ENCODE measurements around the gene MACC1.

Gene MACC1

GRCh38 chr7:20172736-20173334 is 44.3 kb downstream of the MACC1 start:
- FAIRE-seq: no peak

GRCh38 chr7:20170633-20171032 is 46.6 kb downstream of the MACC1 start:
- no peak for FAIRE-seq

DNA sequence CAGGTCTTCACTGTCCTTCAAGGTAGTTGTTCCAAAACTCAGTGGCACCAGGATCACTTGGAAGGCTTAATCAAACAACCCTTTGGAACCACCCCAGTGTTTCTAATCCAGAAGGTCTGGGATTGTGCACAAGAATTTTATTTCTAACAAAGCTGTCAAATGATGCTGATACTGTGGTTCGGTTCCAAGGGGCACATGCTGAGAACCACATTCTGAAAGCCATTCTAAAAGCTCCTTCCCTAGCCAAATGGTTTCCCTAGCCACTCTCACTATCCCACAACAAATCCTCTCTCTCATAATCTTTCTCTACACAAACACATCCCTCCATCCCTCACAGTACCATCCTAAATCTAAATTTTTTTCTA is 52.1 kb downstream of the MACC1 start:
- no peak for FAIRE-seq

- no peak for FAIRE-seq
Measured at GRCh38 chr7:20164425-20165145, 52.6 kb downstream of the MACC1 start.

DNA sequence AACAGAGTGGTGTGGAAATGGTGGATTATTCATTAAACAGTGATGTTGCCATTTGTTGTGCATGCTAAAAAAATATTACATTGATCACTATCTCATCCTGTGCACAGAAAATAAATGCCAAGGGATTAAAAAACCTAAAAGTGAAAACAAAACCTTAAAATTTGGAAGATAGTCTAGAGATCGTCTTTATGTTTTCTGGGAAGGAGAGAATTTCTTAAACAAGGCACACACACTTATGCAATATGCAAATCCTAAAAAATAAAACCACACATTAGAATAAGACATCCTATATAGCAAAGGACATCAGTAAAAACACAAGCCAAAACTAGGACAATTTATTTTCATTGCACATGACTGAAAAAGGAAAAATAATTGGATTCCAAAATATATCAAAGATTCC is 54.5 kb downstream of the MACC1 start:
- no peak for FAIRE-seq

GRCh38 chr7:20159226-20159747 is 57.9 kb downstream of the MACC1 start:
- FAIRE-seq: no peak

DNA sequence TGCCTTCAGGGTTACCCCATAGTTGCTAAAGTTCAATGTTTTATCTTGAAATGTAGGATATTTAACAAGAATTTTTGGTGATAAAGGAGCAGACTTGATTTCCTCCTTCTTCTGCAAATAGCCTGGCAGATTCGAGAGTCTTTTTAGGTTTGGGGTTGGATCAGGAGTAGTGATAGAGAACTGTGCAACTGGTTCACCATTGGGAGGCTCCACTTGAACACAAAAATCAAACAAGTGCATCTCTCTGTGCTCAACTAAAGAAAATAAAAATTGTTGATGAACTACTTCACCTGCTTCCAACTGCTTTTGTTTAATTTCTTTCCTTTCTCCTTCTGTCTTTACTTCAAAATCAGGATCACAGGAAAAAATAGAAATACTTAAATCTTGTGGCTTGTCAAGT is 58.5 kb downstream of the MACC1 start:
- FAIRE-seq: no peak

- FAIRE-seq: no peak
Measured at GRCh38 chr7:20157456-20157855, 59.7 kb downstream of the MACC1 start.

DNA sequence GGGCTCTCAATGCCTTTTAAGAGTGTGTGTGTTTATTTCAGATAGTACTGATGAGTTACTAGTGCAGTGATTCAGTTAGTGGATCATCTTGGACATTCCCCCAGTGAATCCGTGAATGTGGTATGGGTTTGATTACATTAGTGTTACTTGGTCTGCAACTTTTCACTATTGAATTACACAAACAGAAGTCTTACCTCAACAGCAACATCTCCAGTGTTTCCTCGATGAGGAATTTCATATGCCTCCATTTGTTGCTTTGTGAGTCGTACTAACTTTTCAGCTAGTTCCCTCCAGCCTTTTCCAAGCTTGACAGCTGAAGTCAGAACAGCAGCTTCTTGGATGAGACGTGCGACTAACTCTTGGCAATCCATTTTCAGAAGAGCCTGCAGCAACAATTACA is 63.2 kb downstream of the MACC1 start:
- no peak for FAIRE-seq

- no peak for FAIRE-seq
Measured at GRCh38 chr7:20153567-20153966, 63.6 kb downstream of the MACC1 start.

GRCh38 chr7:20152511-20152910 is 64.7 kb downstream of the MACC1 start:
- FAIRE-seq: no peak

DNA sequence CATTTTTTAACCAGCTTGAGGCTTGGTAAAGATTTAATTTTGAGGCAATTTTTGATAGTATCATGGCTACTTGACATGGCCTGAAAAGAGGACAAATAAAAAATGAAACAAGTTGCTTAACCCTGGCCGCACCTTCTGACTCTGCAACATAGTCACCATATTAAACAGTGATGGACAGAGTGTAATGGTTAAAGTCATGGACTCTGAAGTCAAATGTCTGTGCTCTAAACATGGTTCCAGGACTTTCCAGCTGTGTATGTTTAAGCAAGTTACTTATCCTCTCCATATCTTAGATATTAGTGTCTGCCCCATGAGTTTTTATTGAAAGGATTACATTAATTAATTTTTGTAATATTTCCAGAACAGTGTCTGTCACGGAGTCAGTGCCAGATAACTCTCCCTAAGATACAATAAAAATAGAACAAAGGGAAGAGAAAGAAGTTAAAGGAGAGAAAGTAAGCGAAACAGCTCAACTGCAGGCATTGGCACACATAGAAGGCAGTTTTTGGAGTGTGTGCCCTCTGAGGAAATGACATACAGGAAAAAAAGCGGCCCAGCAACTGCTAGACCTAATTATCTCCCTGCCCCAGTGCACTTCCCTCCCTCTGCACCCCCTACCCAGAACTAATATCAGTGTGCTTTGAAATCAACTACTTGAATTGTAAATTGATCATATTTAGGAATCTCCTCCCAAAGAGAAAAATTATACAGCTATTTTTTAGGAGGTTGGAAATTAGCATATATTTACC is 65.3 kb downstream of the MACC1 start:
- no peak for FAIRE-seq

DNA sequence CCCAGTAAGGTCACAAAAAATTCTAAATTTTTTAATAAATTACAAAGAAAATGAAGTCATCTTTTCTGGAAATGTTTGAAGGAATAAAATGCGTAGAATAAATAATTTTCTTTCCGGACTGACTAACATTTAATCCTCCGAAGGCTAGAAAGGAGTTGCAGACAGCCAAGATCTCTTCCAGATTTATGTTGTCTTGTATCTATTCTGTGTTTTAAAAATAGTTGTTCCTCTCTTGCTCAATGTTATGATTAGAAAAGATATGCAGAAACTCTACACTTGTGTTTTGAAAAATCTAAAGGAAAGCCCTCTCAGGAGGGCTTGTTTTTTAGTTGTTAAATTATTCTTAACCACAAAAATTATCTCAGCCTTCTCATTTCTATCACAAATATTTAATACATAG is 70.7 kb downstream of the MACC1 start:
- FAIRE-seq: peak; percentile 69

DNA sequence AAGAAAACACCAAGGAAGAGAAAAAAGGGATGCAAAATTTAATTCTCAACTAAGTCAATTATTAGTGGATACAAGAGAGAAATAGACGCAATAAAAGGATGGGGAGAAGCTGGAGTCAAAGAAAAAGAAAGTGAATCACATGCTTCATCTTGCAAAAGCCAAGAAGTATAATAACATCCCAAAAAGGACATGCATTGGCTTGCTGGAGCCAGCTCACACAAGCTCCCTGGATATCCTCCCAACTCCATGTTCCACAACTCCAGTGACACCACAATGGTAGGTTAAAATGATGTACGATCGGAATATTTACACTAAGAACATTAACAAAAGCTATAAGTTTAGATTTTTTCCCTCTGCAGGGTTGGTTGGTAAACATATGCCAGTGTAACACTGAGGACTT is 72.4 kb downstream of the MACC1 start:
- FAIRE-seq: no peak

GRCh38 chr7:20141666-20142065 is 75.5 kb downstream of the MACC1 start:
- peak; percentile 100 for FAIRE-seq

DNA sequence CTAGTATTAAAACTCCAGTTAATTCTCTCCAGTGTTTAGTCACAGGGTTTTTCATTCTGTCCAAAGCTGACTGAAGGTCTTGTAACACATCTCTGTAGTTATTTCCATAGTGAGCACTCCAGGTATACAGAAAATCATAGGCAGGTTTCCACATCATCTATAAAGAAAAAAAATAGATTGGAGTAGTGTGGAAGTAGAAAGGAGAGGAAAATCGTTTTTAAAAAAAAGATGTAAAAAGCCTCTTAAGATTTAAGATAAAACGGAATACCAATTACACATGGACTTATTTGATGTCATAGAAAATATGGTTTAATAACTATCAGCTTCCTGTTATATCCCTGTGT is 76.2 kb downstream of the MACC1 start:
- no peak for FAIRE-seq

- peak; percentile 75 for FAIRE-seq
Measured at GRCh38 chr7:20140291-20141001, 76.7 kb downstream of the MACC1 start.

GRCh38 chr7:20136647-20137046 is 80.5 kb downstream of the MACC1 start:
- FAIRE-seq: peak; percentile 9

- no peak for FAIRE-seq
Measured at GRCh38 chr7:20133803-20134202, 83.4 kb downstream of the MACC1 start.

DNA sequence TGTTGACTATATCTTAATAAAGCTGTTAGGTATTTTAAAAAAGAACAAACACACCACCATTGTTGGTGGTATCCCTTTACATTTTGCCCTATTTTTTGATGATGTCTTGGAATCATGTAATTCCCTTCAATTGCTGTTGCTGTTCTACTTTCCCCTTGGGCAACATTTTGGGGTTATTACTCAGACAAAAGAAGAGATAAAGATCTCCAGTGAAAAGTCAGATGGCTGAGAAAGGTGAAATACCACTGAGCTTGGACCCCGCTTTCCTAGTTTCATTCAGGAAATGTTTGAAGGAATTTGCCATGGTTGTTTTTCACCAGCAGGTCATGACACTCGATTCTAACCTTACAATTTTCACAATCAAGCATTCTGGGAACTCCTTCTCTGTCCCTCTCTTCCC is 84.6 kb downstream of the MACC1 start:
- FAIRE-seq: no peak

- no peak for FAIRE-seq
Measured at GRCh38 chr7:20131776-20132175, 85.4 kb downstream of the MACC1 start.

- no peak for FAIRE-seq
Measured at GRCh38 chr7:20129920-20130319, 87.3 kb downstream of the MACC1 start.

- FAIRE-seq: no peak
Measured at GRCh38 chr7:20128001-20128400, 89.2 kb downstream of the MACC1 start.

All from islet of Langerhans (tissue), 1 donor.